Activated naive CD4-positive, alpha-beta T cell treated with anti-CD3 and anti-CD28 coated beads for 36 hours (primary cell): ENCODE data around the gene CACNG5. TPM values are rescaled to one million over a fixed set of nuclear protein-coding genes. Genes with fewer than 3 reads are reported as not detected.

ENCODE experiments used
- CTCF ChIA-PET: fragments of 350-600 bp; sonication (Branson Sonifier 250); formaldehyde crosslinking; loops from one replicate; lab custom pipeline; 2021; ENCODE audit warnings: antibody characterized with exemption; lab: Charles Lee
- DNase-seq: peaks from one replicate; pipeline ENCODE4 v3.0.0-alpha.2; 2020
- H3K27ac Mint-ChIP-seq: one replicate; pipeline ENCODE4 v1.8.0; 2021; ENCODE audit warnings: mild to moderate bottlenecking, mixed read lengths
- H3K27me3 Mint-ChIP-seq: one replicate; pipeline ENCODE4 v1.8.0; 2021; ENCODE audit warnings: low read depth, mixed read lengths
- H3K36me3 Mint-ChIP-seq: one replicate; pipeline ENCODE4 v1.8.0; 2021; ENCODE audit warnings: low read depth, mixed read lengths
- H3K4me1 Mint-ChIP-seq: one replicate; pipeline ENCODE4 v1.8.0; 2021; ENCODE audit warnings: low read depth, mixed read lengths
- H3K4me3 Mint-ChIP-seq: one replicate; pipeline ENCODE4 v1.8.0; 2021; ENCODE audit warnings: mild to moderate bottlenecking, moderate library complexity, mixed read lengths
- H3K9me3 Mint-ChIP-seq: one replicate; pipeline ENCODE4 v1.8.0; 2021; ENCODE audit warnings: mixed read lengths
- intact Hi-C: fragments of 100-400 bp; cut with micrococcal nuclease; formaldehyde crosslinking; loops from one replicate; pipeline ENCODE4 v1.15.1; 2023
- total RNA-seq, 2 experiments: library from RNA; stranded (reverse); gene quantifications; one replicate each; pipeline ENCODE4 v1.2.3, GENCODE V29; 2021

The CACNG5 gene, protein sequence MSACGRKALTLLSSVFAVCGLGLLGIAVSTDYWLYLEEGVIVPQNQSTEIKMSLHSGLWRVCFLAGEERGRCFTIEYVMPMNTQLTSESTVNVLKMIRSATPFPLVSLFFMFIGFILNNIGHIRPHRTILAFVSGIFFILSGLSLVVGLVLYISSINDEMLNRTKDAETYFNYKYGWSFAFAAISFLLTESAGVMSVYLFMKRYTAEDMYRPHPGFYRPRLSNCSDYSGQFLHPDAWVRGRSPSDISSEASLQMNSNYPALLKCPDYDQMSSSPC
- not detected for total RNA-seq

- Mint-ChIP-seq H3K9me3 (no peaks in the 10 kb centered on the region), H3K27me3 (peaks cover 46% of the 10 kb centered on the region)
Observed at GRCh38 chr17:66834919-66835454, at the start of gene CACNG5. CACNG5 (plus strand) TSS chr17:66835117; CDS start chr17:66877333, 42,216 bp downstream.

DNA sequence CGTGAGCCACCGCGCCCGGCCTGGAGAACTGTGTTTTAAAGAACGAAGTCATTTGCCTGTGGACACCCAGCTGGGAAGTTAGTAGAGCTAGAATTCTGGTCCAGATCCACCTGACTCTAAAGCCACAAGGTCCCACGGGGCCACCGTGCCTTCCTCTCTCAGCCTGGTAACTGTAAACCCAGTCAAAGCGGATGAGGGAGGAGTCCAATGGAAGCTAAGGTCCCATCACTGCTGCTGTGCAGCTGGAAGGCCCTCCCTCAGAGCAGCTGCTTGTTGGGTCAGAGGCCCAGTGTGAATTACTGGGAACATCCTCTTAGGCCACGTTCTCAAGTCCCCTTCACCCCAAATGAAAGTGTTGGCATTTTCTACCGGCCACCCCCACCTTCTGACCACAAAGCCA lies 48.8 kb upstream of the CACNG5 start:
- Mint-ChIP-seq H3K9me3 (no peaks in the 10 kb centered on the region), H3K27me3 (no peaks in the 10 kb centered on the region), H3K4me1 (peaks cover 7% of the 10 kb centered on the region), H3K27ac (no peak overlapping the region), H3K36me3 (peaks cover 25% of the 10 kb centered on the region), H3K4me3 (no peak overlapping the region)
- DNase-seq = no peak
- intact Hi-C loops = no loop called here
- CTCF ChIA-PET = no interaction called here

More at GRCh38 chr17:66834919-66835454, at the start of gene CACNG5:
- Mint-ChIP-seq H3K4me3 (no peak within 1 kb of the TSS), H3K27ac (no peak within 1 kb of the TSS), H3K4me1 (peaks cover 1% of the 10 kb centered on the region), H3K36me3 (no peaks in the 10 kb centered on the region)
- CTCF ChIA-PET = no interaction called here
- DNase-seq = no peak
- intact Hi-C loops = no loop called here

DNA sequence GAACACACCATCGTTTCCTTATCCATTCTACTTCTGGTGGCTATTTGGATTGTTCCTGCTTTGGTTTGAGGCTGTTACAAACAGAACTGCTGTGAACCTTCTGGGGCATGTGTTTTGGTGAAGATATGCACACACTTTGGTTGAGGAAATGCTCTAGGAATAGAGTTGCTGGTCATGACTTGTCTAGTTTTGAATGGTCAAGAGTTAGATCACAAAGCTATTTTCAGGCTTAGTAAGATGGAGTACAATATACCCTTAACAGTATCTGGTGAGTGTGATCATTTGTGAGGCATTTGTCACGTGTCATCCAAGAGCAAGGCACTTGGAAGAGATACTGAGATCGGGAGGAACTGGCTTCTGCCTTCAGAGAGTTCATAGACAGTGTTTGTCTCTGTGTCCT lies 47.0 kb upstream of the CACNG5 start:
- Mint-ChIP-seq H3K36me3 (peaks cover 30% of the 10 kb centered on the region), H3K27me3 (no peaks in the 10 kb centered on the region), H3K9me3 (no peaks in the 10 kb centered on the region), H3K4me1 (peaks cover 12% of the 10 kb centered on the region), H3K4me3 (no peak overlapping the region), H3K27ac (no peak overlapping the region)
- intact Hi-C loops = no loop called here
- CTCF ChIA-PET = no interaction called here
- no peak for DNase-seq

DNA sequence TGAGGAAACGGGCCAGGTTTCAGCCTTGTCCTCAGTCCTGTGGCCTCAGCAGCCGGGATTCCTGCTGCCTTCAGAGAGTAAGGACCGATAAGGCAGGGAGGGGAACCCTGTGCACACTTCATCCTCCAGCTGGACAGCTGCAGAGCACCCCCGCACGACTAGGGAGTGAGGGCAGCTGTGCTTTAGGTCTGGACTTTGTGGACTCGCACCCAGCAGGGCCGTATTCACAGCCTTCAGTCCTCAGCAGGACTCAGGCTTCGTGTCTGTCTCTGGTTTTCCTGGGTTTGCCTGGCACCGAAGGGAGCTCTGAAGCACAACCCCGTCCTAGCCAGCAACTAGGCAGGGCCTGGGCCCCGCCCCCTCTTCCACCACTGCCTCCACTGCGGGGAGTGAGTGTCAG lies 45.8 kb upstream of the CACNG5 start:
- intact Hi-C loops = no loop called here
- Mint-ChIP-seq H3K9me3 (no peaks in the 10 kb centered on the region), H3K27ac (no peak overlapping the region), H3K4me1 (peaks cover 12% of the 10 kb centered on the region), H3K36me3 (peaks cover 36% of the 10 kb centered on the region), H3K27me3 (no peaks in the 10 kb centered on the region), H3K4me3 (no peak overlapping the region)
- DNase-seq = no peak
- CTCF ChIA-PET = no interaction called here

DNA sequence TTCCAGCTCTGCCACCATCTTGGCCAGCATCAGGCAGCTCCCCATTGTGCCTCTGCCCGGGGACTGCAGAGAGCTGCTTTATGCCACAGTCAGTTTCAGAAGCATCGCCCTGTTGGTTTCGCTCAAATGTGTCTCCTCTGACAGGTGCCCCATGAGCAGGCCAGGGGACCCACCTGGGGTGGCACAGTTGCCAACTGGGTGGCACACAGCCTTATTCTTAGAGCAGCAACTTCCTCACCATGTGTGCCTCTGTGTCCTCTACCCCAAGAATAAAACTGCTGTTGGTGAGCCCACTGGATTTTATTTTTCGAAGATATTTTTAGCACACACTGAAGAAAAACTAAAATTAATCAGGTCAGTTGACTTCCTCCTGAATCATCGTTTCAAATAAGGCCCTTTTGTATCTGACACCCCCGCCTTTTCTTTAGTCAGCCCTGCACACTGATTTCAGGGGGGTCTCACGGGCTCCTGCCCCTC lies 44.9 kb upstream of the CACNG5 start:
- no peak overlapping the region for H3K27ac Mint-ChIP-seq
- no peak overlapping the region for H3K4me3 Mint-ChIP-seq
- CTCF ChIA-PET = no interaction called here
- H3K27me3 Mint-ChIP-seq = no peaks in the 10 kb centered on the region
- intact Hi-C loops = no loop called here
- DNase-seq = no peak
- peaks cover 38% of the 10 kb centered on the region for H3K36me3 Mint-ChIP-seq
- H3K4me1 Mint-ChIP-seq = peaks cover 12% of the 10 kb centered on the region
- H3K9me3 Mint-ChIP-seq = no peaks in the 10 kb centered on the region

- Mint-ChIP-seq H3K27me3 (no peaks in the 10 kb centered on the region), H3K9me3 (no peaks in the 10 kb centered on the region), H3K36me3 (peaks cover 42% of the 10 kb centered on the region), H3K27ac (no peak overlapping the region), H3K4me3 (no peak overlapping the region), H3K4me1 (peaks cover 12% of the 10 kb centered on the region)
- CTCF ChIA-PET = no interaction called here
- intact Hi-C loops = no loop called here
- DNase-seq = no peak
Observed at GRCh38 chr17:66790501-66791061, 44.3 kb upstream of the CACNG5 start.

- peak overlapping the region; percentile 1 for H3K27ac Mint-ChIP-seq
- intact Hi-C loops = no loop called here
- H3K4me3 Mint-ChIP-seq = no peak overlapping the region
- H3K36me3 Mint-ChIP-seq = peaks cover 46% of the 10 kb centered on the region
- H3K9me3 Mint-ChIP-seq = no peaks in the 10 kb centered on the region
- CTCF ChIA-PET = no interaction called here
- H3K27me3 Mint-ChIP-seq = no peaks in the 10 kb centered on the region
- no peak for DNase-seq
- peaks cover 12% of the 10 kb centered on the region for H3K4me1 Mint-ChIP-seq
Observed at GRCh38 chr17:66791347-66791746, 43.6 kb upstream of the CACNG5 start.

DNA sequence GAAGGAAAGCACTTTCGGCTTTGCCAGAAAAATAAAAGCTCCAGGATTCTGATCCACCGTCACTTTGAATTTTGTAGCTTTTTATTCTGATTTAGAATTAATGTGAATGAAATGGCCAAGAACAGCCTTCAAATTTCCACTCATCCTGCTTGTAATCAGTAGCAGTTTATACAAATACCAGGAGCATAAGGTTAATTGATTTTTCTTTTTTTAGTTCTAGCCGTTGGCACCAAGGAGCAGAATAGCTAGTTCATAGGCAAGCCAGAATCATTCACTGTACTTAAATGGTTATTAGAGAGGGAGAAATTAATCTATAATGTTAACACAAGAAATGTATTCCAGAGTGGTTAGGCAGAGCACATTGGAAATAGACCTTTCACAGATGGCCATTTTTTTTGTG lies 41.1 kb upstream of the CACNG5 start:
- Mint-ChIP-seq H3K4me1 (peaks cover 12% of the 10 kb centered on the region), H3K36me3 (peaks cover 49% of the 10 kb centered on the region), H3K9me3 (no peaks in the 10 kb centered on the region), H3K4me3 (no peak overlapping the region), H3K27ac (no peak overlapping the region), H3K27me3 (no peaks in the 10 kb centered on the region)
- CTCF ChIA-PET = interaction anchor here (0.6 kb wide), 1 partner anchor 18 kb away, joined by 3 read pairs; no protein-coding TSS in a partner anchor
- intact Hi-C loops = no loop called here
- no peak for DNase-seq

DNA sequence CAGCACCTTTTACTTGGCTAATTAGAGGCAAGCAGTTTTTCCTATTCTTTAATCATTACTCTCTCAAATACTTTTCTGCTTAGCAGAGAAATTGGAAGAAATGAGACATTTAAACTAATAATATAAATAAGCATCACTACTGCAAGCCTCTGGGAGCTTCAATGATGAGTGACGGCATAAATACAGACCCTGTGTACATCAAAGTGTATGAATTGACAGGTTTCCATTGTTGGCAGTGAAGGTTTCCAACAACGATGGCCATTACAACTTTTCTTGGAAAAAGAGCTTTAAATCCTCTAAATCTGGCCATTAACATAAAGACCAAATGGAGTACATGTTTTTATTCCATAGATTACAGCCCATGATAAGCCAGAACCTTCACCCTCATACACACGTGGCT lies 39.4 kb upstream of the CACNG5 start:
- Mint-ChIP-seq H3K4me1 (peaks cover 8% of the 10 kb centered on the region), H3K27me3 (no peaks in the 10 kb centered on the region), H3K9me3 (no peaks in the 10 kb centered on the region), H3K4me3 (no peak overlapping the region), H3K36me3 (peaks cover 47% of the 10 kb centered on the region), H3K27ac (no peak overlapping the region)
- DNase-seq = no peak
- CTCF ChIA-PET = no interaction called here
- intact Hi-C loops = no loop called here

DNA sequence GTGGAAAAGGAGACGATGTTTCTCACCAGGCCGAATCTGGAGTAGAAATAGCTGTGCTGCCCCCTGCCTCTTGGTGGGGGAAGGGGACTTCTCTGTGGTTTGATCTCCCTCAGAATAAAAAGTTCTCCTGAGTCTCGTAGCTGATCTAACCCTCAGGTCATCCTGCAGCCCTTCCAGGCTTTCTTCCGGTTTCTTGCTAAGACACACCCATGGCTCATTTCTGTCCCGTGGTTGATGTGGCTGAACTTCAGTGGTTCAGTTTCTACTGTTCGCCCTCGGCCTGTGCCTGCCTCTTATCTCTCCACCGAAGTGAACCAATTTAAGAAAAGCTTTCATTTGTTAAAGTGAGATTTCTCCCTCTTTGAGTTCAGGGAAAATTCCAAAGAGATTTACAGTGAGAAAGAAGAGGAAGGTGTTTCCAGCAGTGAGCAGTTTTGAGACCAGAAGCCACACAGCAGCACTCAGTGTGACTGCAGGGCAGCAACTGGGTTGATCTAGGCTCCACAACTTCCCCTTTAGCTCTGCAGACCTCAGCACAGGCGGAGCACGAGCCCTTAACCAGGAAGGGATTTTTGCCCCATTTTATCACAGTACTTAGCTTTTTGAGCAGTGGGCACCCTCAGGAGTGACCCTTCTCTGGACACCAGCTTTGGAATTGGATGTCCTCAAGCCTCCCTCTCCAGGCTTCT lies 34.9 kb upstream of the CACNG5 start:
- intact Hi-C loops = no loop called here
- H3K36me3 Mint-ChIP-seq = peaks cover 34% of the 10 kb centered on the region
- CTCF ChIA-PET = no interaction called here
- no peaks in the 10 kb centered on the region for H3K27me3 Mint-ChIP-seq
- no peak for DNase-seq
- H3K27ac Mint-ChIP-seq = no peak overlapping the region
- H3K9me3 Mint-ChIP-seq = no peaks in the 10 kb centered on the region
- H3K4me3 Mint-ChIP-seq = no peak overlapping the region
- peaks cover 8% of the 10 kb centered on the region for H3K4me1 Mint-ChIP-seq

- CTCF ChIA-PET = no interaction called here
- H3K4me3 Mint-ChIP-seq = no peak overlapping the region
- no peak for DNase-seq
- no peaks in the 10 kb centered on the region for H3K9me3 Mint-ChIP-seq
- H3K27ac Mint-ChIP-seq = no peak overlapping the region
- no peaks in the 10 kb centered on the region for H3K27me3 Mint-ChIP-seq
- intact Hi-C loops = no loop called here
- peaks cover 24% of the 10 kb centered on the region for H3K36me3 Mint-ChIP-seq
- peaks cover 35% of the 10 kb centered on the region for H3K4me1 Mint-ChIP-seq
Observed at GRCh38 chr17:66803474-66803951, 31.4 kb upstream of the CACNG5 start.

GRCh38 chr17:66805567-66805966 lies 29.4 kb upstream of the CACNG5 start:
- no peak overlapping the region for H3K27ac Mint-ChIP-seq
- no peaks in the 10 kb centered on the region for H3K27me3 Mint-ChIP-seq
- H3K36me3 Mint-ChIP-seq = peaks cover 21% of the 10 kb centered on the region
- peak; percentile 12 for DNase-seq
- intact Hi-C loops = no loop called here
- H3K4me1 Mint-ChIP-seq = peaks cover 36% of the 10 kb centered on the region
- CTCF ChIA-PET = no interaction called here
- H3K9me3 Mint-ChIP-seq = no peaks in the 10 kb centered on the region
- no peak overlapping the region for H3K4me3 Mint-ChIP-seq
